GM12801 (cell line): Measurements from ENCODE around the gene RPL31.

Source experiments
- CTCF ChIP-seq: IDR thresholded peaks from one replicate; pipeline ENCODE4 v1.5.1; 2011; ENCODE audit warnings: control low read depth; ENCODE audit not compliant: insufficient read length; ENCODE audit errors: extremely low read depth

Gene RPL31

GRCh38 chr2:101032084-101032776 is 30.1 kb downstream of the RPL31 start:
- no peak for TF ChIP-seq CTCF

- no peak for TF ChIP-seq CTCF
Measured at GRCh38 chr2:101036562-101036961, 34.5 kb downstream of the RPL31 start.

- TF ChIP-seq CTCF, result no peak
Measured at GRCh38 chr2:101037161-101037755, 35.2 kb downstream of the RPL31 start.

- TF ChIP-seq CTCF, result no peak
Measured at GRCh38 chr2:101038455-101039255, 36.6 kb downstream of the RPL31 start.

- no peak for TF ChIP-seq CTCF
Measured at GRCh38 chr2:101040072-101040471, 38.0 kb downstream of the RPL31 start.

GRCh38 chr2:101040761-101041160 is 38.7 kb downstream of the RPL31 start:
- no peak for TF ChIP-seq CTCF

- no peak for TF ChIP-seq CTCF
Measured at GRCh38 chr2:101041413-101041812, 39.3 kb downstream of the RPL31 start.
